ENCODE data around the gene GGT1.
"Not testable (repeated sequence)": the region's sequence is repeated elsewhere in the genome, so short reads cannot be mapped to it uniquely, and the experiment has no call there.

Gene GGT1

GRCh38 chr22:24642307-24642706, 39.3 kb downstream of the GGT1 start:
- not testable (repeated sequence) for DNase-seq (ENCODE audit: low spot score)

GRCh38 chr22:24644409-24644808, 41.4 kb downstream of the GGT1 start:
- DNase-seq (ENCODE audit: low spot score) = not testable (repeated sequence)

DNA sequence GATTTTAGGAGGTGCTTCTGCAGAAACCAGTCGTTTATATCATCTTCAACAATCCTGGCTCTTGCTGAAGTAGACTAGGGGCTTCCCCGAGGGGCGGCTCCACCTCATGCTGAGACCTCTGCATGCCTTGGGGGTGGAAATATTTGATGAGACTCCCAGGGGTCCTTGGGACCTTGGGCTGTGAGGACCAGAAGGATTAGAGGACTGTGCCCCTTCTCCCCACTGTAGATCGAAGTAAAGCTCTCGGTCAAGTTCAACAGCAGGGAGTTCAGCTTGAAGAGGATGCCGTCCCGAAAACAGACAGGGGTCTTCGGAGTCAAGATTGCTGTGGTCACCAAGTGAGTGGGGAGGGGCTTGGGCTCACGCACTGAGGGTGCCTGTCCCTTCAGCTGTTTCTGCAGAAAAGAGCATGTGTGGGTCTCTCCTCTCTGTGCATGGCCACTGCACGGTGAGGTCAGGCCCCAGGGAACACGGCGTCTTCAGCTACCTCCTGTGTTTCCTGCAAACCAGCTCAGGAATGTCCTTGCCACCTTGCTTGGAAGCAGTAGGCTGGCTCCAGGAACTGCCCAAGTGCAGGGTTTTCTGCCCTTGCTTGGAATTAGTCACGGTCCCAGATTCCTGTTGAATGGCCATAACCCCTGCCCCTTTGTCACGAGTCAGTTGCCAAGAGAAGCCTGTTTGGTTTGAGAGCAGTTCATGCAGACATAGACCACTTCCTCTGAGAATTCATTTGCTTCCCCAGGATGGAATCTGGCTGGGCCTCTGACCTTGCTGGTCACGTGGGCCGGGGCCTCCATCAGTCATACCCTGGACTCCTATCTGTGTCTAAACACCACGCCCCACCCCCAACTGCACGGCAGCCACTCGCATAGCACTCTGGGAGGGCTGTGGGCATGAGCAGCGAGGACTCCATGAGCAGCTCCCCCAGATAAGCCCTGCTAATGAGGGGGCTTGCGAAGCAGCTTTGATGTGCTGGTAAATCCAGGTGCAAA, 42.7 kb downstream of the GGT1 start:
- not testable (repeated sequence) for DNase-seq (ENCODE audit: low spot score)

- not testable (repeated sequence) for DNase-seq (ENCODE audit: low spot score)
These were observed 43.8 kb downstream of the GGT1 start for GRCh38 chr22:24646756-24647155.

GRCh38 chr22:24649371-24649770, 46.4 kb downstream of the GGT1 start:
- not testable (repeated sequence) for DNase-seq (ENCODE audit: low spot score)

- DNase-seq (ENCODE audit: low spot score) = not testable (repeated sequence)
These were observed 47.9 kb downstream of the GGT1 start for GRCh38 chr22:24650884-24651283.

DNA sequence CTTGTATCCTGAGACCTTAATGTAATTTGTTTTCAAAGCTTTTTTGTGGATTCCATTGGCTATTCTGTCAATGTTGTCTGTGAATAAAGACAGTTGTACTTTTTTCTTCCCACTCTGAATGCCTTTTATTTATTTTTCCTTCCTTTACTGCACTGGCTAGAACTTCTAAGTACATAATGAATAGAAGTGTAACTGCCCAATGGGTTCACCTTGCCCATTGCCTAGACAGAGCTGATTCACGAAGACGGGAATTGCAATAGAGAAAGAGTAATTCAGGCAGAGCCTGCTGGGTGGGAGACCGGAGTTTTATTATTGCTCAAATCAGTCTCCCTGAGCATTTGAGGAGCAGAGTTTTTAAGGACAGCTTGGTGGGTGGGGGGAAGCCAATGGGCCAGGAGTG, 62.4 kb downstream of the GGT1 start:
- not testable (repeated sequence) for DNase-seq (ENCODE audit: low spot score)

DNA sequence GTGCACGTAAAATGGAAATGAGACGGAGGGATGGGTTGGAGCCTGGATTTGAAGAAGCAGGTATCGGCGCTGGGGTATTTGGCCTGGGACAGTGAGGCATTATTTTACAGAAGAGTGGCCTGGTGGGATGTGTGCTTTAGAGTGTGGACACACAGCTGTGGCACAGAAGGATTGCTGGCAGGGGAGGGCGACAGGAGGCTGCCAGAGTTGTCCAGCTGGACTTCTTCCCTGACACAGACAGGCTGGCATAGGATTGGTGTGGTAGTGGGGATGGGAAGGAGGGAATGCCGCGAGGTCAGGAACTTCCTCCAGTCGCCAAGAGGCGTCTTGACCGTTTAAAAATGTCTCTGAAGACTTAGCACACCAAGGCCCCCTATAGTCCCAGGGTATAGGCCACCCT, 64.9 kb downstream of the GGT1 start:
- DNase-seq (ENCODE audit: low spot score) = not testable (repeated sequence)

DNA sequence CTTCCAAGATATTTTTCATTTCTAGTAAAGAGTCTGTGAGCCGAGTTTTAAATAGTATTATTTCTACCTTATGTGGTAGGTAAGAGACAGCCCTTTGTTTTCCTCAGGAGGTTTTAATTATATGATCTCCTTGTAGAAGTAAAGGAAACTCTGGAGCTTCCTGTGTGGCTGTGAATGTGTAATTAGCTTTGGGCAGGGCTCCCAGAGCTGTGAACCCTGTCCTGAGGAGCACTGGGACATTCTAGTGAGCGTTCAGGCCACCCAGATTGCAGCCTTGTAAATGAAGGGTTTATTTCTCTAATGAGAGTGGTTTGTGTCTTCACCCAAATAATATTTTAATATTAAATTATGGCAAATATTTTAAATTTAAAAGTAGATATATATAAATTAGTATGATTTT, 69.5 kb downstream of the GGT1 start:
- not testable (repeated sequence) for DNase-seq (ENCODE audit: low spot score)
